Activated T-cell treated with anti-CD3 and anti-CD28 coated beads, Interleukin-2, amount 50 U/mL, for 48 hours (primary cell): ENCODE data around the gene RBCK1.
A peak's percentile ranks its signal among the peaks of the same experiment; 100 is the strongest.
"Not testable (repeated sequence)": the region's sequence is repeated elsewhere in the genome, so short reads cannot be mapped to it uniquely, and the experiment has no call there.

Source experiments
- DNase-seq, 2 experiments: peaks; one replicate each; pipeline ENCODE4 v3.0.0-alpha.2; 2020

The RBCK1 gene

DNA sequence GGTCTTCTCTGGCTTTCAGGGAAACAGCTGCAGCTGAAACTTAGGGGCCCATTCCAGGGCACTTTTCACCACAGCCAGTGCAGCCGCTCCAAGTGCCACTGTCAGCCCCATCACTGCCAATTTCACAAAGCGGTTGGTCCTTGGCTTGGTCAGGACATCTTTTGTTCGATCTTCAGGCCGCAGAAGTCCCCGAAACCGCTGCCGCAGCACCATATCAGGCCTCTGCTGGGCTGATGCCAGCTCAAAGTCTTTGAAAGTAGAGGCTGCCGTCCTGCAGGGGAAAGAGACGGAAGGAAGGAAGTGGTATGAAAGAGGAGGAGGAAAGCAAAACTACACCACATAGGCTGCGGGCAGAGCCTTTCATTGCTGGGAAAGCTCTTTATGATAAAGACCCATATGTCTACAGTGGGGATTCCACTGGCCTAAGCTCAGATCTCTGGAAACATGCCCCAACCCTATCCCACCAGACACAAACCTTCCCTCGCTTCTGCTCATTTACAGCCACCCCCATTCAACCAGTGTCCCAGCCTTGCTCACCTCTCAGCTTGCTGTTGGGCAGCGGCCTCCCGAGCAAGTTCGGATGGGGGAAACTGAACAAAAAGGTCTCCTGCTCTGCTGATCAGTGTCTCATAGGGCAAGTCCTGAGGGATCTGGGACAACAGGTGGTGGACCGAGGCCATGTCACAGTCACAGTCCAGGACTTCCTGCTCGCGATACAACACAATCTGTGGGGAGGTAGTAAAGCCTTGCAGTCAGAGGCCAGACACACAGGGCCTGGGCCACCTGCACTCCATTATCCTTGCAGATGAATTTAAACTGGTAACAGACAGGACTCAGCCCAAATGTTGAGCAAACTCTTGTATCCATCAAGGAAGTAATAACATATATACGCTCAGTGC, 30.7 kb downstream of the RBCK1 start:
- DNase-seq: peak; percentile 68 to 69

DNA sequence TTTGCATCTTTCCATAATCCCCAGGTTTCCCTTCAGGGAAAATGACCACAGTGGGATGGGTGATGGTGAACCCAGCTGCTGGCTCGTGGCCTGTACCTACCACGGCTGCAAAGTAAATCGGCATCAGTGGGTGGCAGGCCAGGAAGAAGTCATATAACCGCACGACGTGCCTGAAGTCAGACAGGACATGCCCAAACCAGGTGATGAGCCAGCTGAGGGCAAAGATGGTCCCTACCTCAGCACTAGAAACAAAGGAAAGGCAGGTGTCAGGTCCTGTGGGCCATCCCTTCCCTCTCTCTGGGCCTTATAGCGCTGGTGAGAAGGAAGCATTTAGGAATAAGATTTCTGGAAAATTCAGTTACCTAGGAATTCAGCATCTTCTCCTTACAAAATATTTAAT, 32.0 kb downstream of the RBCK1 start:
- no peak for DNase-seq

DNA sequence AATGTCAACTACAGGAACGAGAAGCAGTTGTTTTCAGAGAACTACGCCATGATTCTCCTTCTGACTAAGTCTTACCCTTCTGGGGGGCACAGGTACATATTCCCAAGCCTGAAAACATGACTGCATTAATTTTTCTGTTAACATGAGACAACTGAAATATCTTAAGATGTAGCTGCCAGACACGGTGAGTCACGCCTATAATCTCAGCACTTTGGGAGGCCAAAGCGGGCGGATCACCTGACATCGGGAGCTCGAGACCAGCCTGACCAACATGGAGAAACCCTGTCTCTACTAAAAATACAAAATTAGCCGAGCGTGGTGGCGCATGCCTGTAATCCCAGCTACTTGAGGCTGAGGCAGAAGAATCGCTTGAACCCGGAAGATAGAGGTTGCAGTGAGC, 32.5 kb downstream of the RBCK1 start:
- no peak for DNase-seq

DNA sequence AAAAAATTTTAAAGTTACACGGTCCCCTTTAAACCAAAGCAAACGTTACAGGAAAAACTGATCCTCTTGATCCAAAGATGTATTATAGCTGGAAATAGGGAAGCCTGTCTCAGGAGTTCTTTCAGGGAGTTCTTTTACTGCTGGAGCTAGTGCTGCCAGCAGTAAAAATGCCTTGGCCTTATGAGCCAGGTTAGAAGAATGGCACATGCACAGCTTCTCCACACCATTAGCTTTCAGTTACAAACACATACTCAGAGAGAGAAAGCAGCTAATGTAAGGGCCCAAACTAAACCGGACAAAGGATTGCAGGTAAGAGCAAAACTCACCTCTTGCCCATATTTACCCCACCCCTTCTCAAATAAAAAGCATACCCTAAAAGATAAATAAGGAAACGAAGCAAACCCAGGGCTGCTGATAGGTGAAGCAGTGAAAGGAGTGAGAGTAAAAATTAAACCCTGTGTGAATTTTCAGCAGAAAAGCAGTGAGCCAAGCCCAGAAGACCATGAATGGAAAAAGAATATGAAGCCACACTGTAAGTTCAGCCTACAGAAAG, 35.2 kb downstream of the RBCK1 start:
- DNase-seq: no peak

DNA sequence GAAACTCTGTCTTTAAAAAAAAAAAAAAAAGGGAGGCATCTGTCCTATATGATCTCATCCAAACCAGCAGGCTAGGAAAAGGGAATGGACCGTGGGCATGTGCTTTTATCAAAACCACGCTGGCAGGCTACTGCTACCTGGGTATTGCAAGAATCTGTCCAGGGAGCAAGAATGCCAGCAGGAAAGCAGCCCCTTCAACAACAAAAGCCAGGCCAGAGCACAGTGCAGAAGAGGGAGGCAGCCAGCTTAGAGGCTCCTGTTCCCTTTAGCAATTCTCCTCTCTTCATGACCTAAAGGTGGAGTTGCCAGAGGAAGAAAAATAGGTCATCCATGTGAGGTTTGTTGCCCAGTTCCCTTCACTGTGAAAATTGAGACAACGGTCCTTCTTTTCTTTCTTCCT, 36.0 kb downstream of the RBCK1 start:
- DNase-seq: no peak

DNA sequence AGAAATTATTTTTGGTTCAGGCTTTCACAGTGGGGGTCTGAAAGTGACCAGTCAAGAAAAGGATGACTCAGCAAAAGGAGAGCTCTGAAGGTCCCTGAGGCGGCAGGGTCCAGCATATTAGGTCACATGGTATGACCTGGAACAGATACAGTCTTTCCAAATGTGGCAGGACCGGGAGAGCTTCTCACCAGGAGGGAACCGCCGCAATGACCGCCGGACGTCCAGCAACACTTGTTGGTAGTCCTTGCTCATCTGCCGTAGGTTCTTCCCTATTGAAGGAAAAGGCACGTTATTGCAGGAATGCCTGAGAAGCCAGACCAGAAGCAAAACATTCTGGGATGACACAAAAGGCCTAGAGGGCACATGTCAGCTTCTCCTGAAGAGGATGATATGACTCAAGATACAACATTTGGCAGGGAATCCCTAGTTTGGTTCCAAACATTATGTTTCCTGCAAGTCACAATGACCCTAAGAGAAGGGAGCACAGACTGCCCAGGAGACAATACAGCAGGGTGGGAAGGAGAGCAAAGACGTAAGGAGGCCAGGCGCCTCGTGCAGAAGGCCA, 36.8 kb downstream of the RBCK1 start:
- no peak for DNase-seq

DNA sequence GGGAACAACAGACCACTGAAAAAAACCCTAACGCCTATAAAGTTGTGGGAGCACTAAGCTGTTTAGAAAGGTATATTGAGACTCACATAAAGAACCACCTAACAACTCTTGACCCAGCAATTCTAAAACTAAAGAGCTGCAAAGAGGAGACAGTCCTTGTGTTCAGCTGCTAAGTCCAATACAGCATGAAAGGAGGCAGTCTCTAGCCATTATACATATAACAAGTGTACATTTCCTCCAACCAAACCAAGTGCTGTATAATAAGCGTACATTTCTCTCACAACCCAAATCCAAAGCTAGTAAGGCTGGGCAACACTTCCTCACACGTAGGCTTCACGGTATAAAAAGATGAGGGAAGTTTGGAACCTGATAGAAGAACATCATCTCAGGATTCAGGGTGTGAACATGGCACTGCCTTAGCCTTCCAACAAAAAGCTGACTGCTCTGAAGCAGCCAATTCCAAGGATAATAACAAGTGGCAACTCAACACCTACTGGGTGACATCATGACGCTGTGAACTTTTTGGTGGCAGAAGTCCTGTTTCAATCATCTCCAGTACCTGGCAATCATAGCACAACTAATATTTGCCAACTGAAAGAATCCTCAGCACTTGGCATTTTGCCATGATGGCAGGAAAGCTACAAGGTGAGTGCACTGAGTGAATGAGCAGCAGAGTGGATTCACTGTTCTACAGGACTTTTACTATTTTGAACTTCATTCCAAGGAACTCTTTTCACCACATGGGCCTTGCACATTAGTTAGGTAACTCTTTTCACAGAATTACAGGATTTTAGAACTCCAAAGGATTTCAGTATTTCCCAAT, 37.6 kb downstream of the RBCK1 start:
- no peak for DNase-seq

DNA sequence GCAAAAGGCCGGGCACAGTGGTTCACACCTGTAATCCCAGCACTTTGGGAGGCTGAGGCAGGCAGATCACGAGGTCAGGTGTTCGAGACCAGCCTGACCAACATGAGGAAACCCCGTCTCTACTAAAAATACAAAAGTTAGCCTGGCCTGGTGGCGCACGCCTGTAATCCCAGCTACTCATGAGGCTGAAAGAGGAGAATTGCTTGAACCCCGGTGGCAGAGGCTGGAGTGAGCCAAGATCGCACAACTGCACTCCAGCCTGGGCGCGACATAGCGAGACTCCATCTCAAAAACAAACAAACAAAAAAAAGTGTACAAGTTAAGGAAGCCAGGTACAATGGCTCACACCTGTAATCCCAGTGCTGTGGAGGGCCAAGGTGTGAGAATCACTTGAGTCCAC, 43.9 kb downstream of the RBCK1 start:
- DNase-seq: not testable (repeated sequence)

DNA sequence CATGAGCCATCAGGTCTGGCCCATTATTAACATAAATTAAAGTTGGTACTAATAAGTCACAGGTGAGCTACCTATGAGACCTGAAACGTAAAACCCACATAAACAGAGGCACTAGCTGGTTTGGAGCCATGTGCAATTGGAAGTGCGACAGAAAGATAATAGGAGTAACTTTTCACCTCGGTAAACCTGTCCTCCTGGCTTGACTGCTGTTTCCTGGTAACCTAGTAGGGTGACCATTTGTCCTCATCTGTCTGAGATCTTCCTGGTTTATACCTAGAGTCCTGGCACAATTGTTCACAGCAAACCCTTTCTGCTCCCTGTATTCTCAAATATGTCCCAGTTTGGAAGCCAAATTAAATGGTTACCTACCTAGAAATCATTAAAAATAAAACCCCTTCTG, 46.9 kb downstream of the RBCK1 start:
- no peak for DNase-seq

DNA sequence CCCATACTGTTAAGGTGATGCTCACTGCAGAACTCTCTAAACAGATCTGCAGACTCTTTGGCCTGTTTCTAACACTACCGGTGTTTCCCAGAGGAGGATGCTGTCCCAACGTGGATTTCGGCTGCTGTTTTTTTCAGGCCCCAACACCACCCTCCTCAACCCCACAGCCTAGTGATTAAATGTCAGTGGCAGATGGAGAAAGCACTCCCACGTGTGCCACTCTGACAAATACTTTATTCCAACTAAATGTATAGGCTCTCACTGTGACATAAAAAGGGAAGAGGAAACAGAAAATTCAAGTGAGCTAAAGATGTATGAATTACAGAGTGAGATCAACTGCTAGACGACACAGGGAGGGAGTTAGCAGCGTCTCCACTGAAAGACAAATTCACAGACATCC, 50.7 kb downstream of the RBCK1 start:
- no peak for DNase-seq

DNA sequence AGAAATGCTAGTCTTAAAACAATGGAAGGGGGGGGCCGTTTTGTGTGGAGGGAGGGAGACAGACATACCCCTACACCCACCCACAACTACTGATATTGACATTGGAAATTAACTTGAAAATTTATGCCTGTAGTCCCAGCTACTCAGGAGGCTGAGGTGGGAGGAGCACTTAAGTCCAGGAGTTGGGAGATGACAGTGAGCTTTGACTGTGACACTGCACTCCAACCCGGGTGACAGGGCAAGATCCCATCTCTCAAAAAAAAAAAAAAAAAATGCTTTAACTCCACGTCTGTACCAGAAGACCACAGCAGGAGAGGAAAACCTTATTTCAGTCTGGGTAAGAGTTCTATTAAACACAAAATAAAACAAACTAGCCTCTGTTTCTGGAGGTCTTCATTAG, 52.1 kb downstream of the RBCK1 start:
- DNase-seq: no peak

DNA sequence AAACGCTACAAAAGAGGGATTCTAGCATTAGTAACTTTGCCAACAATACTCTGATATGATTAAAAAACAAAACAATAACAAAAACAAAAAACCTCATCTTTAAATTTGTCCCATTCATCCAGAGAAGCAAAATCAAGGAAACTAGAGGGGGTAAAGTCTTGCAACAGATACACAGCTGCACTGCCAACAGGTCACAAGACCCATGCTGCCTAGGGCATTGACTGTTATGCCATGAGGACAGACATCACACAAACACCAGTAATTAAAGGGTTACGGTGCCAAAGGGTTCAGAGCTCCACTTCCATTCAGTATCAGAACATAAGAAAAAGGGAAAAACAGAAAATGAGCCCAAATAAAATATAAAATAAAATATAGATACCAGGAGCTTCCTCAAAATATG, 52.6 kb downstream of the RBCK1 start:
- no peak for DNase-seq

DNA sequence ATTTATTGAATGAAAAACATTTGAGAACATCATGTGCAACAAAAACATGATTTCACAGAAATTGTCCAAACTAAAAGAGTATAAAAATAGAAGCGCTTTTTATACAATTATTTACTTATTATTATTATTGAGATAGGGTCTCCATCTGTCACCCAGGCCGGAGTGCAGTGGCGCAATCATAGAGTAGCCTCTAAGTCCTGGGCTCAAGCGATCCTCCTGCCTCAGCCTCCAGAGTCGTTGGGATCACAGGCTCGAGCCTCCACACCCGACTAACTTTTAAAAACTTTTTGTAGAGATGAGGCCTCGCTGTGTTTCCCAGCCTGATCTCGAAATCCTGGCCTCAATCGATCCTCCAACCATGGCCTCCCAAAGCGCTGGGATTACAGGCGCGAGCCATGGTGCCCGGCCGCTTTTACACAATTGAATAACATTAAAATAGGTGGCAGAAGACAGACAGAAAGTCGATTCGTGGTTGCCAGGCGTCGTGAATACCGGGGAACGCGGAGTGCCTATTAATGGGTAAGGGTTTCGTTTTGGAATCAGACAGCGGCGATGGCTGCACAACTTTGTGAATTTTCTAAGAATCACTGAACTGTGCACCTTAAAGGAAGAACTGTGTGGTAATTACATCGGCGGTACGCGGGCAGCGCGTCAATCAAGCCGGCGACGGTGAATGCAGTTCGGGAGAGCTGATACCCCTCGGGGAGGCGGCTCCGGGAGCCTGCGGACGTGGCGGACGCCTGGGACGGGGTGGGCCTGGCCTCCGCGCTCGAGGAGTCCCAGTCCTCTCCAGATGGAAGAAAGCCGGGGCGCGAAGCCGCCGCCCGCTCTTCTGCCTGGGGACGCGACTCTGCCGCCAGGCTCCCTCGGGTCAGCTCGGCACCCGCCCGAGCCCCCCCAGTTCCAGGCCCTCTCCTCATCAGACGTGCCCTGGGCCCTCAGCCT, 53.4 kb downstream of the RBCK1 start:
- DNase-seq: peak; percentile 64 to 72

DNA sequence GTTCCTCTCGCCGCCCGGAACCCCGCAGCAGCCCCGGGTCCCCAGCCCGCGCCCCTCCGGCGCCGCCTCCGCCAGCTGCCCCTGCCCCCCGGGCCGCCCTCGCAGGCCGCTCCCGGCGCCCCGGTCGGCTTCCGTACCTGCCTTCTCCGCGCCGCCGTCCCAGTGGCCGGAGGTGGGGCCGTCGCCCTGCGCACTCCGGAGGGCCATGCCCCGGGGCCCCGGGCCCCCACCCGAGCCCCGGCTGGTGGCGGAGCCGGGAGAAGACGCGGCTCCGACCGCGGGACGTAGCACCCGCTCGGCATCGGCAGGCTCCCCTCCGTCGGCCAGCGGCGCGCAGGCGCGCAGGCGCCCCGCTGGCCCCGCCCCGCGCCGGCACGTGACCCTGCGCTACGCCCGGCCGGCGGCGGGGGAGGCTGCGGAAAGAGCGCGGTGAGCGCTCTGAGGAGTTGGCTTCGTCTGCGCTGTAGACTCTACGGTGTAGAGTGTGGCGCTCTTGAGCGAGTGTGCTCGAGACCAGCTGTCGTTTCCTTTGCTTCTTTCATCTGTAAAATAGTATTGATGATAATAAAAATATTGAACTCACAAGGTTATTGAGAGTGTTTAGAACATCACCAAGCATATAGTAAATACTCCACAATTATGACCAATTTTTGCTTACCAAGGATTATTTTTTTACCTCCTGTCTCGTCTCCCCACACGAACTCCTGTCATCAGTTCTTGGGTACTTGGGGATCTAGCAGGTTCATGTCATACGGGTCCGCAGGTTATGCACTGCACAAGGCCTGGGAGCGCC, 54.3 kb downstream of the RBCK1 start, which contains the start of gene TBC1D20:
TSS of gene TBC1D20 (minus strand) at position 335 of the 793 bp plus-strand sequence. CDS start at position 207, 128 bp downstream.
- peak; percentile 83 to 89 for DNase-seq

DNA sequence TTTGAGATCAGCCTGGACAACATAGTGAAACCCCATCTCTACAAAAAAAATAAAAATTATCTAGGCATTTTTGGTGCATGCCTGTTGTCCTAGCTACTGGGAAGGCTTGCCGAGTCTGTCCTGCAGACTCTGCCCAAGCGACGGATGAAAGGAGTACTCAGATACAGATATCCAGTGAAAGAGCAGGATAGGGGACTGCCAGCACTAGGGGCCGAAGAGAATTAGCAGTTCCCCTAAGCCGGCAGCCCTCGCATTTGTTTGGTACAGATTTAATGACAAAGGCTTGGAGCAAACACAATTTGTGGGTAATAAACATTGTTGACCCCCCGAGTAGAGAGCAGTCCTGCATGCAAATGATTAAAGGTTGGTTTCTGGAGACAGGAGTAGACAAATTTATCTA, 59.7 kb downstream of the RBCK1 start:
- no peak for DNase-seq

DNA sequence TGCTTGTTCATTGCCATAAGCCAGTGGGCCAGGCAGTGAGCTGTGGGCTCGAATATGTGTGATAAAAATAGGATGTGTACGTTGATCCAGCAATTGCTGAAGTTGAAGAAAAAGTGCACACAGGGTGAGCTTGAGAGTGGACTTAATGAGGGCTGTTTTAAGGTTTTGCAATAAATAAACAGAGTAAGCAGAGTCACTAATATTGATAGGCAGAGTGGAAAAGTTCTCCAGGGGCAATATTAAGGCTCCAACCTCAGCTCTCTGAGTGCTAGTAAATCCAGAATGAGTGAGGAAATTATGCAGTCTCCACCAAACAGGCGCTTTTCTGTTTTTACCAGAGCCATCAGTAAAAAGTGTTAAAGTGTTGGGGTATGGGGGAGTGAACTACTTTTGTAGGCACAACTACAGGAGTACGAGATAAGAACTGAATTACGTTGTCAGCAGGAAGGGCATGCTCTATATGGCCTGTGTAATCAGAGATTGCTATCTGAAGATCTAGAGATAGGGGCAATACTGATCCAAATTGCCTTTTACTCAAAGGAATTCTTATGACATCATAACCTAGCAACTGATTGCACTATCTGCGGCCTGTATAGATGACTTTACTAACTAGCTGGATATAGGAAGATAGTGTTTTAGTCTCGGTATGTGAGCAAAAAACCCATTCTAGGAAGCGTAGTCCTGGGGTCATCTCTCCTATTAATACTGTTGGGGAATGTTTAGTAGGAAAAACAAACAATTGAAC, 61.8 kb downstream of the RBCK1 start:
- DNase-seq: no peak

DNA sequence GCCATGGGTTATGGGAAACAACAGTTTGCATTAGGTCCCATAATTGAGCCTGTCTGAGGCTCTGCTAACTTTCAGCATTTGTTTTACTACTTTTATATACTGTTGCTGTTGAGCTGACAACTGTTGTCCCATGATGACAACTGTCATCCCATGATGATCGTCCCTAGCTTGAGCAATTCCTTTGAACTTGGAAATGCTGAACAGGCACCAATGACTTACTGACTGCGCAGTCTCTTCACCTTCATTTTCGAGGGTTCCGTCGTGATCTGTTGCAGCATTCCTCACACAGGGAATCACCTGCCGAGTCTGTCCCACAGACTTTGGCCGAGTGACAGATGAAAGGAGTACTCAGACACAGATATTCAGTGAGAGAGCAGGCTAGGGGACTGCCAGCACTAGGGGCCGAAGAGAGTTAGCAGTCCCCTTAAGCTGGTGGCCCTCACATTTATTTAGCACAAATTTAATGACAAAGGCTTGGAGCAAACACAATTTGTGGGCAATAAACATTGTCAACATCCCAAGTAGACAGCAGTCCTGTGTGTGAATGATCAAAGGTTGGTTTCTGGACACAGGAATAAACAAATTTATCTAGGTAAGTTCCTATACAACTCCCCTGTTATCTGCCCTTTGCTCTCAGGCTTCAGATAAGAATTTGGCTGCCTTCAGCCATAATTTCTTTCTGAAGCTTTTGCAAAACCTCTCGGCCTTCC, 64.2 kb downstream of the RBCK1 start:
- no peak for DNase-seq

DNA sequence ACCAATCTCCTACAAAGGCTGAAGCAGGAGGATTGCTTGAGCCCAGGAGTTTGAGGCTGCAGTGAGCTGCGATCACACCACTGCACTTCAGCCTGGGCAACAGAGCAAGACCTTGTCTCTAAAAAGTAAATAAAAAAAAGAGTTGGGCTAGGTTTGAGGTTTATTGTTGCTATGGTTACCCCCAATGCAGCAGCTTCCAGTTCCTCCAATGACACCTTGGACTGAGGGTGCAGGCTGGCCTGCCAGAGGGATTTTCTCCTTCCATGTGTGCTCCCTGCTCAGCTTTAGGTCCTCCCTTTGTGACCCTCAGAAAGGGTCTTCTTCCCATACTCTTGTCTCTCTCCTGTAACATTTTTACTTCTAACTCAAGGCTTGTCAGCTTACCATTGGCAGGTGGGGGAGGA, 64.8 kb downstream of the RBCK1 start:
- DNase-seq: no peak

DNA sequence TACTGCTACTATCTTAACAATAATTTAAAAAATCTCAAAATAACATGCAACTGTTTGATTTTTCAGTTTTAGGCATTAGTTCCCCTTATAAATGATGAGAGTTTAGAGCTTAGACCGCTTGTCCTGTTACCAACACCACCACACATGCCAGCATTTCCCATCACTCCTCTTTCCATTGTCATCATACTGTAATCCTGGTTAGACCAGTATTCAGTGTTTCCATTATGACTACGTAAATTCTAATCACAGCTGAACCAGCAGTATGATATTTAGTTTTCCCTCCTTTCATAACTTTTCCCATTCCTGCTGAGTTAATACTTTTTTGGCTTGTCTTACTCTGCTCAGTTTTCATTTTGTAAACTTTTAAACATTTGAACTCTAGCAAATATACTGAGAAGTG, 66.5 kb downstream of the RBCK1 start:
- no peak for DNase-seq
